IMR-90 (cell line): ENCODE measurements around the gene ERVH48-1.

ENCODE experiments used
- CTCF ChIP-seq: conservative IDR thresholded peaks from 2 replicates; pipeline ENCODE4 v1.5.1; 2012; ENCODE audit warnings: mild to moderate bottlenecking, low read depth, low read length, improper control_type of control experiment
- ELK1 ChIP-seq: fragments of 150-350 bp; IDR thresholded peaks from 2 replicates; pipeline ENCODE4 v1.6.1; 2016; ENCODE audit warnings: low read depth, mild to moderate bottlenecking, low read length, moderate library complexity, borderline replicate concordance
- RAD21 ChIP-seq: IDR thresholded peaks from 2 replicates; pipeline ENCODE4 v1.6.1; 2012; ENCODE audit warnings: low read length, improper control_type of control experiment

GRCh38 chr21:42942244-42942643 is 16.8 kb upstream of the ERVH48-1 start:
- TF ChIP-seq RAD21 (no peak), ELK1 (no peak), CTCF (no peak)
